CD4-positive, alpha-beta memory T cell (primary cell): ENCODE data around the gene THSD7A. TPM values are rescaled to one million over a fixed set of nuclear protein-coding genes. Genes with fewer than 3 reads are reported as not detected.

Experiments
- CTCF ChIA-PET: fragments of 350-600 bp; sonication (Branson Sonifier 250); formaldehyde crosslinking; loops from one replicate; lab custom pipeline; 2021; ENCODE audit warnings: inconsistent platforms; ENCODE audit not compliant: partially characterized antibody; lab: Charles Lee
- POLR2A ChIA-PET: fragments of 350-600 bp; sonication (Branson Sonifier 250); formaldehyde crosslinking; loops from one replicate; lab custom pipeline; 2021; ENCODE audit not compliant: partially characterized antibody; lab: Charles Lee
- DNase-seq, 5 donors: peaks; one replicate each; pipeline versions ENCODE4 v3.0.0 to v3.0.0-alpha.2; 2020 to 2022; ENCODE audit warnings: mixed read lengths in 1 of 5
- H3K27ac ChIP-seq: one replicate; pipeline ENCODE4 v1.7.0; 2013; ENCODE audit warnings: low read depth, low read length
- H3K27me3 ChIP-seq: 2 replicates; pipeline ENCODE4 v1.7.0; 2013; ENCODE audit warnings: mild to moderate bottlenecking, low read length, moderate library complexity; ENCODE audit not compliant: insufficient read depth
- H3K36me3 ChIP-seq: 2 replicates; pipeline ENCODE4 v1.7.0; 2013; ENCODE audit warnings: mild to moderate bottlenecking, low read length, moderate library complexity; ENCODE audit not compliant: insufficient read depth
- H3K4me1 ChIP-seq: 2 replicates; pipeline ENCODE4 v1.7.0; 2013; ENCODE audit warnings: mild to moderate bottlenecking, low read length, moderate library complexity; ENCODE audit not compliant: insufficient read depth
- H3K4me3 ChIP-seq, 2 donors: one replicate each; pipeline ENCODE4 v1.7.0; 2013; ENCODE audit warnings: low read length in 2 of 2, mild to moderate bottlenecking in 1 of 2
- H3K9me3 ChIP-seq, 2 donors: one replicate each; pipeline ENCODE4 v1.7.0; 2013; ENCODE audit warnings: low read length in 2 of 2, control low read depth in 1 of 2; ENCODE audit not compliant: control insufficient read depth in 1 of 2
- H3K27ac Mint-ChIP-seq, 7 donors: one replicate each; pipeline ENCODE4 v1.8.0; 2020 to 2021; ENCODE audit warnings: mixed read lengths in 7 of 7, mild to moderate bottlenecking in 6 of 7, inconsistent platforms in 3 of 7, moderate library complexity in 3 of 7
- H3K27me3 Mint-ChIP-seq, 2 donors: one replicate each; pipeline ENCODE4 v1.8.0; 2020 to 2021; ENCODE audit warnings: mixed read lengths in 2 of 2
- H3K36me3 Mint-ChIP-seq, 2 donors: one replicate each; pipeline ENCODE4 v1.8.0; 2020 to 2021; ENCODE audit warnings: mixed read lengths in 2 of 2, inconsistent platforms in 1 of 2, mild to moderate bottlenecking in 1 of 2
- H3K4me1 Mint-ChIP-seq, 4 donors: one replicate each; pipeline ENCODE4 v1.8.0; 2020 to 2021; ENCODE audit warnings: mixed read lengths in 4 of 4, mild to moderate bottlenecking in 1 of 4
- H3K4me3 Mint-ChIP-seq, 8 donors: one replicate each; pipeline ENCODE4 v1.8.0; 2020 to 2021; ENCODE audit warnings: mixed read lengths in 8 of 8, mild to moderate bottlenecking in 7 of 8, moderate library complexity in 6 of 8, inconsistent platforms in 3 of 8
- H3K9me3 Mint-ChIP-seq, 8 donors: one replicate each; pipeline ENCODE4 v1.8.0; 2020 to 2021; ENCODE audit warnings: mixed read lengths in 8 of 8, mild to moderate bottlenecking in 5 of 8, inconsistent platforms in 3 of 8, moderate library complexity in 1 of 8
- intact Hi-C: fragments of 100-400 bp; cut with micrococcal nuclease; formaldehyde crosslinking; loops from one replicate; pipeline ENCODE4 v1.15.1; 2023
- polyA plus RNA-seq, 2 donors: library from polyadenylated mRNA; unstranded; fragments of 300-500 nt; fragmentation: Illumina TruSeq; gene quantifications; one replicate each; pipeline ENCODE4 v1.2.3, GENCODE V29; 2021
- total RNA-seq, 2 experiments: library from RNA; stranded (reverse); gene quantifications; one replicate each; pipeline ENCODE4 v1.2.3, GENCODE V29; 2021

THSD7A gene
- total and polyA plus RNA-seq, 4 experiments from 2014 or later, result not detected

- Histone ChIP-seq H3K9me3 (no peaks in the 10 kb centered on the region), H3K4me3 (no peak overlapping the region), H3K36me3 (no peaks in the 10 kb centered on the region), H3K27ac (no peak overlapping the region), H3K4me1 (no peaks in the 10 kb centered on the region), H3K27me3 (no peaks in the 10 kb centered on the region)
- POLR2A ChIA-PET, result no interaction called here
- H3K4me1 Mint-ChIP-seq, result no peaks in the 10 kb centered on the region
- peaks cover 0 to 3% (median under 1%) of the 10 kb centered on the region in 8 donors for H3K9me3 Mint-ChIP-seq
- no peak overlapping the region for H3K4me3 Mint-ChIP-seq
- DNase-seq, result no peak
- intact Hi-C loops, result no loop called here
- H3K36me3 Mint-ChIP-seq, result no peaks in the 10 kb centered on the region
- no peaks in the 10 kb centered on the region for H3K27me3 Mint-ChIP-seq
- H3K27ac Mint-ChIP-seq, result no peak overlapping the region
- CTCF ChIA-PET, result no interaction called here
These were observed 89.0 kb downstream of the THSD7A start for GRCh38 chr7:11743016-11743415.

GRCh38 chr7:11742496-11742895 is 89.5 kb downstream of the THSD7A start:
- H3K4me1 ChIP-seq, result no peaks in the 10 kb centered on the region

GRCh38 chr7:11737723-11738122 is 94.3 kb downstream of the THSD7A start:
- Mint-ChIP-seq H3K9me3 (peaks cover 0 to 2% (median 0%) of the 10 kb centered on the region in 8 donors), H3K36me3 (no peaks in the 10 kb centered on the region), H3K27ac (no peak overlapping the region), H3K27me3 (no peaks in the 10 kb centered on the region), H3K4me3 (no peak overlapping the region), H3K4me1 (no peaks in the 10 kb centered on the region)
- Histone ChIP-seq H3K4me1 (no peaks in the 10 kb centered on the region), H3K9me3 (no peaks in the 10 kb centered on the region), H3K36me3 (no peaks in the 10 kb centered on the region), H3K27me3 (no peaks in the 10 kb centered on the region), H3K27ac (no peak overlapping the region), H3K4me3 (no peak overlapping the region)
- POLR2A ChIA-PET, result no interaction called here
- intact Hi-C loops, result no loop called here
- CTCF ChIA-PET, result no interaction called here
- DNase-seq, result no peak

More at GRCh38 chr7:11742496-11742895, 89.5 kb downstream of the THSD7A start:
- Mint-ChIP-seq H3K4me1 (no peaks in the 10 kb centered on the region), H3K27ac (no peak overlapping the region), H3K36me3 (no peaks in the 10 kb centered on the region), H3K27me3 (no peaks in the 10 kb centered on the region), H3K4me3 (no peak overlapping the region), H3K9me3 (peaks cover 0 to 3% (median under 1%) of the 10 kb centered on the region in 8 donors)
- ChIA-PET CTCF (no interaction called here), POLR2A (no interaction called here)
- Histone ChIP-seq H3K4me3 (no peak overlapping the region), H3K36me3 (no peaks in the 10 kb centered on the region), H3K27me3 (no peaks in the 10 kb centered on the region), H3K27ac (no peak overlapping the region), H3K9me3 (no peaks in the 10 kb centered on the region)
- intact Hi-C loops, result no loop called here
- no peak for DNase-seq

- no peak overlapping the region for H3K4me3 ChIP-seq
- H3K27ac ChIP-seq, result no peak overlapping the region
- Mint-ChIP-seq H3K27ac (no peak overlapping the region), H3K36me3 (no peaks in the 10 kb centered on the region), H3K4me1 (no peaks in the 10 kb centered on the region), H3K27me3 (no peaks in the 10 kb centered on the region), H3K4me3 (no peak overlapping the region), H3K9me3 (peaks cover 0 to 3% (median 0%) of the 10 kb centered on the region in 8 donors)
- H3K27me3 ChIP-seq, result no peaks in the 10 kb centered on the region
- H3K9me3 ChIP-seq, result no peaks in the 10 kb centered on the region
- no peaks in the 10 kb centered on the region for H3K36me3 ChIP-seq
- DNase-seq, result no peak
- POLR2A ChIA-PET, result no interaction called here
- H3K4me1 ChIP-seq, result no peaks in the 10 kb centered on the region
- CTCF ChIA-PET, result no interaction called here
- intact Hi-C loops, result no loop called here
These were observed 99.8 kb downstream of the THSD7A start for GRCh38 chr7:11732207-11732606.

GRCh38 chr7:11730725-11731124 is 101.3 kb downstream of the THSD7A start:
- H3K27me3 Mint-ChIP-seq, result no peaks in the 10 kb centered on the region
- CTCF ChIA-PET, result no interaction called here
- no peak for DNase-seq
- no peaks in the 10 kb centered on the region for H3K27me3 ChIP-seq
- H3K9me3 ChIP-seq, result no peaks in the 10 kb centered on the region
- no peaks in the 10 kb centered on the region for H3K4me1 ChIP-seq
- no peak overlapping the region for H3K27ac Mint-ChIP-seq
- no peak overlapping the region for H3K27ac ChIP-seq
- peaks cover 0 to 3% (median 0%) of the 10 kb centered on the region in 8 donors for H3K9me3 Mint-ChIP-seq
- no peaks in the 10 kb centered on the region for H3K4me1 Mint-ChIP-seq
- H3K4me3 ChIP-seq, result no peak overlapping the region
- no peak overlapping the region for H3K4me3 Mint-ChIP-seq
- H3K36me3 ChIP-seq, result no peaks in the 10 kb centered on the region
- POLR2A ChIA-PET, result no interaction called here
- intact Hi-C loops, result no loop called here
- no peaks in the 10 kb centered on the region for H3K36me3 Mint-ChIP-seq

- no peaks in the 10 kb centered on the region for H3K9me3 ChIP-seq
- no peaks in the 10 kb centered on the region for H3K4me1 ChIP-seq
- no peak overlapping the region for H3K4me3 ChIP-seq
- Mint-ChIP-seq H3K9me3 (peaks cover 0 to 3% (median 0%) of the 10 kb centered on the region in 8 donors), H3K4me3 (no peak overlapping the region), H3K27me3 (no peaks in the 10 kb centered on the region), H3K4me1 (no peaks in the 10 kb centered on the region), H3K27ac (no peak overlapping the region), H3K36me3 (no peaks in the 10 kb centered on the region)
- H3K27ac ChIP-seq, result no peak overlapping the region
- ChIA-PET CTCF (no interaction called here), POLR2A (no interaction called here)
- DNase-seq, result no peak
- intact Hi-C loops, result no loop called here
- no peaks in the 10 kb centered on the region for H3K27me3 ChIP-seq
- no peaks in the 10 kb centered on the region for H3K36me3 ChIP-seq
These were observed 104.1 kb downstream of the THSD7A start for GRCh38 chr7:11727864-11728263.

- Histone ChIP-seq H3K4me3 (no peak overlapping the region), H3K4me1 (no peaks in the 10 kb centered on the region), H3K27me3 (no peaks in the 10 kb centered on the region), H3K27ac (no peak overlapping the region), H3K9me3 (no peaks in the 10 kb centered on the region), H3K36me3 (no peaks in the 10 kb centered on the region)
- ChIA-PET CTCF (no interaction called here), POLR2A (no interaction called here)
- DNase-seq, result no peak
- Mint-ChIP-seq H3K4me1 (no peaks in the 10 kb centered on the region), H3K27ac (no peak overlapping the region), H3K9me3 (peaks cover 0 to 3% (median 0%) of the 10 kb centered on the region in 8 donors), H3K27me3 (no peaks in the 10 kb centered on the region), H3K4me3 (no peak overlapping the region), H3K36me3 (no peaks in the 10 kb centered on the region)
- intact Hi-C loops, result no loop called here
These were observed 105.2 kb downstream of the THSD7A start for GRCh38 chr7:11726794-11727155.
